GM19035 (cell line): ENCODE measurements around the gene ETV6.

Experiments
- ATAC-seq: cut with Tn5 transposase; IDR thresholded peaks from one replicate; pipeline ENCODE4 v1.9.1; 2021; ENCODE audit not compliant: unreplicated experiment

The ETV6 gene

DNA sequence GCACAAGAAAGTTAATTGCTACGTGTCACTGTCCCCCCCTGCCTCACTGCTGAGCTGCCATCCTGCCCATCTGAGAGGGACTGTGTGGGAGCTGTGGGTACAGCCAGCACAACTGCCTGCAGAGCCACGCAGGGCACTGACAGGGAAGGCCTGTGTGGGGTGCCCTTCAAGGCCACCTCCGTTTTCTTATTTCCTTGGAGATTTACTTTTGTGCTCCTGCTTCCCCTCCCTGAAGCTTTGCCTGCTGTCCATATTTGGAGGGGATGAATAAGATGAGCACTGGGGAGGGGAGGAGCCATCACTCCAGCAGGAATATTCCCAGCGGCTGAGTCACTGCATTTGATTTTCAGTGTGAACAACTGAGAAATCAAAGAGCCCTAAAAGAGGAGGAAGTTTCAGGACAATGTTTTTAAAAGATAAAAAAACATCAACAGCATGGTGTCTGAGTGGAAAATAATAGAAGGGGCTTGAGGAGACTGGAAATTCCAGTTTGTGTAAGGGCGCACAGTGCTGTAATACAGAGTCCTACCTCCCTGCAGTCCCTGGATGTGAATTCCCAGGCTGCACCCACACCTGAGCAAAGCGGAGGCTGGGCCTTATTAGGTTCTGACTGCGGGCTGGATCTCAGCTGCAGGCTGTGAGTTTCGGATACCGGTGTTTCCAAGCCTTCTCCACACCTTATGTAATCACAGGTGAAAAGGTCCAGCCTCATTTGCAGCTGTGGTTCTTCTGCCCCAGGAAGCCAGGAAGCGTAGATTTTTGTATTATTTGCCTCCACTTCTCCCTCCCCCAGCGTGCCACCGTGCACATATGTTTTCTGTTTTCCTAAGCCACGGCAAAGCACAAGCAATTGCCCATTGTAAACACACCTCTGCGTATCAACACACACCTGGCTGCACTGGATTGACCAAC, 228.7 kb downstream of the ETV6 start:
- ATAC-seq, result no peak

DNA sequence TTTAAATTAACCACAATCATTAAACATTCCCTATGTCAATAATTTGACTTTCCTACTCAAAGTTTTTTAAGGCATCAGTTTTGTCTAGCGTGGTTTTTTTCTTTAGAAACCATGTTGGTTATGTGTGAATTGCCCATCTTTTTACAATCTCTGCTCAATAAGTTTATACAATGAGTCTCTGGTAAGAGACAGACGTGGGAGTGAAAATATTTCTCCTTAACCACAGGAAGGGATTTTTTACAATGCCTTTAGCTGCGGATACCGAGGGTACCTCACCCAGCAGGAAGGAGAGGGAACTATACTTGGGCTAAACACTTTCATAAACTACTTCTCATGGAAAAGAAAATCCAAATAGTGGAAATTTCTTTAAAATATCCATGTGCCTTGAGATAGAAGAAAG, 229.8 kb downstream of the ETV6 start:
- ATAC-seq, result no peak

DNA sequence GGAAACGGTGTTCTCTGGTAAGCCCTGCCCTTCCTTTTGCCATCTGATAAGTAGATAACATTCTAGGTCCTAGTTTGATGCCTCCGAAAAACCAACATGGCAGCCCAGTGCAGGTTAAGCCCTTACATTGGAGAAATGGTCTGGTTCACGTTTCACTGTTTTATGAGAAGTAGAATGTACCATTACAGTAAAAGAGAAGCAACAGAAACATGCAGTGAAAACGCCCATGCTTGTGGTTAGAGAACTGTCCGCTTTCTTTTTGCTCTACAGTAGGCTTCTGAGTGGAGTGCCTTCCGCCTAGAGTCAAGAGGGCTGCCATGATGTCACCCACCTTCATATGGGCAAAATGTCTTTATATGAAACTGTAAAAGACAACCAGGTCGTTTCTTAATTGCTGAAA, 230.9 kb downstream of the ETV6 start:
- ATAC-seq, result no peak

DNA sequence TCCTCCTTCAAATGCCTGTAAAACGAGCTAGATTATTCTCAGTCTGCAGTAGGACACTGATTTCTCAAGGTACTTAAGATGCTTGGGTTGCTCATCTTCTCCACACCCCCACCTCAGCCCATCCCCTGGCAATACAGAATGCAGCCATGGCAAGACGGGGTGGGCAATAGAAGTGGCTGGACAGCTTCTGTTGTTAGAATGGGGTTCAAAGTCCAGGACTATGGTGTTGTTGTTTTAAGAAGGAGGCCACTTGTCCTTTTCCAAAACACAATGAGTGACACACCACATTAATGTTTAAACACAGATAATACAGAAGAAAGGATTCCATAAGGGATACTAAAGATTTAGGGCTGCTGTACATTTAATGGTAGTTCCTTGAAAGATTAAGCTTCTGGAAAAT, 232.4 kb downstream of the ETV6 start:
- ATAC-seq, result no peak

DNA sequence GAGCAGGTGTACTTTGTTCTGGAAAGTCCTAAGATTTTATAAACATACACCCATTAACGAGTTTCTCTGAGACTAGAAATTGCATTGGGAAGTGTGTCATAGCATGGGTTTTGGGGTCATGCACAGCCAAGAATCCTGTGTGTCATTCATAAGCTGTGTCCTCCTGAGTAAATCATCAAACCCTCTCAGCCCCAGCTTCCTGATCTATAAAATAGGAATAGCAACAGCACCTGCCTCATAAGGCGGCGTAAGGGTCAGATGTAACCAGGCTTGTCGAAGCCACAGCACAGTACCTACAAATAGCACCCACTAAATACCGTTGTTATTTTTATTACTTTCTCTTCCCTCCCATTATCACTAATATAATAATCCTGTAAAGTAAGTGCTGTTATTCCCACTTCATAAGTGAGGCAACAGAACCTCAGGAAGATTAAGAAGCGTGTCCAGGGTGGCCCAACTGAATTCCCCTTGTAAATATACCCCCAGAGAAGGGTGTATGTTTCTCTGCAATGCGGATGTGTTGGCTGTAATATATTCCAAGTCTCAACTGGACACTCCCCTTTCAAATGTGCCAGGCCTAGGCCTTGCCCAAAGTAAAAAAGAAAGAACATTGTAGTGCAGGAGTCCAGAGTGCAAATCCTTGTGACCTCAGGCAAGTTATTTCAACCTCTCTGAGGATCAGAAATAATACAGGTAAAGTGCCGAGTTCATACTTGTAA, 233.0 kb downstream of the ETV6 start:
- ATAC-seq, result no peak

DNA sequence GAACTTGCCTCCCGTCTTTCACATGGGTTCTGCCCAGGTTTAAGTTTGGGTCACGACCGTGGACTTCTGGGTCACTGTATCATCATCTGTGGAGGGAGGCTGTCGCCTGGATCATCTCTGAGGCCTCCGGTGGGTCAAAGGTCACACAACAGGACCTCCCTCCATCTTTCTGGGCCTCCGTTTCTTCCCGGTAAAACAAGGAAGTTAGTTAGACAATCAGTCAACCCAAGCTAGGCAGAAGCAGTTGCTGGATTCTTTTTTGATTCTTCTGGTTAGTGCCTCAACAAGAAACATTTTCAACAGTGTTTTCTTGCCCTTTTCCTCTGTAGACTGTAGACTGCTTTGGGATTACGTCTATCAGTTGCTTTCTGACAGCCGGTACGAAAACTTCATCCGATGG, 234.6 kb downstream of the ETV6 start:
- ATAC-seq, result no peak

DNA sequence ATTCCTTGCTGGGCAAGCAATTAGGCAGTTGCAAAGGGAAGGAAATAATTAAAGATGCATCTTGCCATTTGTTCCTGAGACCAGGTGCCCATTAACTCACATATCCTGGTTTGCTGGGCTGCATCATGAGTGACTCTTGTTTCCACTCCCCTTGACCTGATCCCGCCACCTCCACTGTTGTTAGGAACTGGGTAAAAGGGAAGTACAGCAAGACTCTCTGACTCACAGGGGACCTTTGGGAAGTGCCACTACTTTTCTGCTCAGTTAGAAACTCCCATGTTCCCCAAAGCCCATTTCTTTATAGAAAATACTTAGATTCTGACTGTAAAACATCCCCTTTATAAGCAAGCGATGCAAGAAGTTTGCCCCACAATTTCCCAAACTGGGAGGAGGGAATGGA, 235.2 kb downstream of the ETV6 start:
- ATAC-seq, result no peak

DNA sequence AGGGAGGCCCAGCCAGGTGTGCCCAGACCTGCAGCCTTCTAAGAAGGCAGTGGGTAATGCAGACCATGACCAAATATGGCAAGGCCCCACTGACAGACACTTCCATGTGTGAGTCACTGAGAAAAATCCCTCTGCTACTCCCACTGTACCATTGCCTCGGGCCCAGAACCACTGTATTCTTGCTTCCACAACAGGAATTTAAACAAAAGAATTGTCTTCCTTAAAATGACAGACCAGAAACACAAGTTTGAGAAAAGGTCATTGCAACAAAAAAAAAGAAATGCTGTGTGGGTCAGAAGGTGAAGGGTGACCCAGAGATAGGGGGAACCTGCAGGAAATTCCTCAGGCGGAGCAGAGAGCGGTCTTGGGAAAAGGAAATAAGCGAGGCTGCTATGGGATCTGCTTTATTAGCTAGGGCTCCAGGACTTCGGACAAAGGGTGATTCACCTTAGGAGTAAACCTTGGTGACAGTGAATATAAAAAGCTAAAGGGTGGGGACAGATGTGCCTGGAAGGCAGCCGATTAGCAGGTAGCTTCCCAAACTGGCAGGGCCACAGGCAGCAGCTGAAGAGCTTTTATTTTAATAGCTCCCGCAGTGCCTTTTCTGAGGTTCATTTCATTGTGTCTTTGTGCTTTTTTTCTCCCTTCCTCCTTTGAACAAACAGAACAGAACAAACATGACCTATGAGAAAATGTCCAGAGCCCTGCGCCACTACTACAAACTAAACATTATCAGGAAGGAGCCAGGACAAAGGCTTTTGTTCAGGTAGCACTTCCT, 236.0 kb downstream of the ETV6 start:
- ATAC-seq, result no peak

DNA sequence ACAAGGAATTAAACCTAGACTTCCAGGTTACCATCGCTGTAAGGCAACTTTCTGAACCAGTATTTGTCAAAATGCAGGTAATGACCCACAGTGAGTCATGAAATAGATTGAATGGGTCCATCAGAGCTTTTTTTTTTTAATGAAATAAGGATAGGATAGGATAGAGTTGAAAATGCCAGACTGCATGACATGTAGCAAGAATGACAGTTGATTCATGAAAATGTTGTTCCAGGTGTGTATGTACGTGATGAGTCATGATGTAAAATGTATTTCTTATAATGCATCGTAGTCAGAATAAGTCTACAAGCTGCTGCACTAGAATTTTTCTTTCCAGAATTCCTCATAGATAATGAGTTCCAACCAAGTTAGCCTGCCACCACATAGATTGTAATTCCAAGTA, 236.9 kb downstream of the ETV6 start:
- no peak for ATAC-seq

DNA sequence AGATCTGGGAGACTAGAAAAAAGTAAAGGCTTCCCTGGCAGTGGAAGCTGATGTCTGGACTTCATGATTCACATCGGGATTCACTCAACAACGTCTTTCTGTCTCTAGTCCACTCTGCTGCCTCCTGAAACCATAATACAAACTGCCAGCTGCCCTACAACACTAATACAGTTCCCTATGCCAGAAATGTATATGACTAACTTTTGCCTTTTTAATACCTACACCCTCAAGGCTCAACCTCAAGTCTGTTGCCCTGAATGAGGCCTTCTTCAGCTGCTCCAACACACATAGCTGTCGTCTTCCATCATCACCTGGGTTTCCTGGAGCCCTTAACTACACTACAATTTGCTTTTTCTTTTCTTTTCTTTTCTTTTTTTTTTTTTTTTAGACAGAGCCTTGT, 238.6 kb downstream of the ETV6 start:
- ATAC-seq, result no peak

DNA sequence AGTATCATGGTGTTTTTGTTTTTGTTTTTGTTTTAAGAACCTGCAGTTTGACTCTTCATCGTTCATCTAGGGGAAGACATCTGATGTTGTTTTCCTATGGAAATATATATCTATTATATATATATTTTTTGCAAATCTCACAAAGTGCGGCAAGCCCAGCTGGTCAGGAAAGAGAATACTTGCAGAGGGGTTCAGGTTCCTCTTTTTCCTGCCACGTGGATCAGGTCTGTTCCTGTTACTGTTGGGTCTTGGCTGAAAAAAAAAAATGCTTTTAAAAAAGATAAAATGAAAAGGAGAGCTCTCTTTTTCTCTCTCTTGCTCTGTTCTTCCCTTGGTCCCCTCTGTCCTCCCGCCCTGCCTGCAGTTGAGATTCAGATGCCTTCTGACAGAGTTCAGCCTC, 241.9 kb downstream of the ETV6 start:
- ATAC-seq, result no peak

DNA sequence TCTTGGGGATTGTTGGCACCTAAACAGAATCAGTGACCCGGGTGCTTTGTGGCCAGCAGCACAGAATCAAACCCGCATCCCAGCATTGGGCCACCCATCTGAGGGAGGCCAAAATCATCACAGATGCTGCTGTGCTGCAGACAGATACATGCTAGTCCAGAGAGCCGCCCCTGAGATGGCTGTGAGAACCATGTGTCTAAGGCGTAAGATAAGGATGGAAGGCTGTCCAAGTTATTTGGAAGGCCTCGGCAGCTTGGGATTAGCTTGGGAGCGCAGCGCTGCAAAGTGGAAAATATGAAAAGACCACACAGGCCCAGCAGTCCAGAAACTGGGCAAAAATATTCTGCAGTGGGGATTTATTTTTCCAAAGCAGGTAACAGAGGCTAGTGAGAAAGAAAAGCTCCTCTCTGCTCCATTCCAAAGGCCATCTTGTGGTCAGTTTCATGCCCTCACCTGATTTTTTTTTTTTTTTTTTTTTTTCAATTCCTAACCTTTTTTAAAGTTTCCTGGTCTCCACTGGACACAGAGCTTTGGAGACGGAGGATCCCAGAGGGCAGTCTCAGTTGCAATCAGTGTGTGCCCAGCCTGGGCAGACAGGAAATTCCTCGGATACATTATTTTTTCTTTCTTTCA, 242.4 kb downstream of the ETV6 start:
- ATAC-seq, result no peak

DNA sequence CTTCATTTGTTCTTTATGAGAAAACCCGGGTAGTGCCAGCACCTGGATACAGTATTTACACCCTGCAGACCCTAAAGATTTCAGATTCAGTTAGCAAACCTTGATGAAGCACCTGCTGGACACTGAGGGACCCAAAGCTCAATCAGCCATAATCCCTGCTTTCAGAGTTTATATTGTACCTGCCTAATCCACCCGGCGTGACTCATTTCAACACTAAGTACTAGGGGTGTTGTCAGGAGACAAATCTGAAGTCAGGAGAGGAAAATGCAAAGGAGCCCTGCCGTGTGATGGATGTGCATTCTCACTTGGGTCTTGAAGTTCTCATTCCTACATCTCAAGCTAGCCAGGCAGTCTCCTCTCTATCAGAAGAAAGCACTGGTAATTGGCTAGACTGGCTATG, 244.5 kb downstream of the ETV6 start:
- no peak for ATAC-seq

DNA sequence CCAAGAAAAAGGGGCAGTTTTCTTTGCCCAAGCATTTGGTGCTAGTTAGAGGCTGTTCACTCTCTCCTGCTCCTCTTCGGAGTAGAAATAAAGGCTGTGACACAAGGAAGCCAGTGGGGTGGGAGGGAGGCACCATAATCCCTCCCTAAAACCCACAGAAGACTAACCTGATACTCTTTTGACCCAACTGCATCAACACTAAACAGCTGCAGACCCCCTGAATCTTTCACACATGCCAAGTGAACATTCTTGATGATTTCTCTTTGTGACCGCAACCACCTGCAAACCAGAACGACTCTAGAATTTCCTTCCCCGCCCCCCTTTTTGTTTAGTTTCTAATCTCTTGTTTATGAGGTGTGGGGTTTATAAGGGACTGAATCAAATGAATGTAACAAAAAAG, 245.4 kb downstream of the ETV6 start:
- no peak for ATAC-seq

DNA sequence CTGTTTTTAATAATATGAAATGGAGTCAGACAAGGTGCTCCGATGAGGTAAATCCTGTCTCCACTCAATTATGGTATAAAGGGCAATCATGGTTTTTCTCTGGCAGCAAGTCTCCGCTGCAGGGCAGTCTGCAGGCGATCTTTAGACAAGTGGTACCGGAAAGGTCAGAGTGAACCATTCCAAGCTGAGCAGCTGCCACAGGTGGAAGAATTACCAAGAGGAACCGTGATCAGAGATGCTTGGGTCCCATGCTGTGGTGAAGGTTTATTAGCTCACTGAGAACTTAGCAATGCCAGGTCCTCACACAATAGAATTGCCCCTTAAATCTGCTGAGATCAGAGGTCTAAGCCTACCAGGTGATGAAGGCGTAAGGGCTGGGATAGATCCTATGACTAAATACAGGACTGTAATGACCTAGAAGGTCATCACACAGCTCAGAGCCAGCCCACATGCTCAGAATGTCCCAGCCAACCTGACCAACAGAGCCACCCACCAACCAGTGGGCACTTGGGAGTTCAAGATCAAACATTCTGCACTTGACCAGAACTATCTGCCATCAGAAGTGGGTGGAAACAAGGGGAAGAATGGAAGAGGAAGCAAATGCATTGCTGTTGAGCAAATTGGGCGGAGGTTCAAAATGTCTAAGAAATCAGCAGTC, 246.1 kb downstream of the ETV6 start:
- ATAC-seq, result no peak

DNA sequence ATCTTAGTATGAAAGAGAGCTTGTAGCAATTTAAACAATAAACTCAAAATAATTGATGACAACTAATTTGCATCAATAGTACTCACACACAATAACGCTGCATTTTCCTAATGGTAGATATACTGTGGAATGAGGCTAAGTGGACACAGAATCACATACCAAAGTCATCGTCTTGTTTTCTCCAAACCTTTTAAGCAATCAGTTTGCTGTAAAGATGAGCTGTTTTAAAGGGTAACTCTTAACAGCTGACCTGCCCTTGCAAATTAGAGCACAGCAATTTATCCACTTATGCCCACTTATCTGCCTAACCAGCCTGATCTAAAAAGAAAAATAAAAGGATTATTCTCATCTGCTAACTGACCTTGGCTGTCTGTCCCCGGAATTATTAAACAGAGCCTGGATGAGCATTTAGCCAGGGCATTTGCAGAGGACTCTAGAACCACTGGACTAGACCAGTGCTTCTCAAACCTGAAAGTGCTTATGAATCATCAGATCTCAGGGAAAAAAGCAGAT, 247.0 kb downstream of the ETV6 start:
- ATAC-seq, result no peak

DNA sequence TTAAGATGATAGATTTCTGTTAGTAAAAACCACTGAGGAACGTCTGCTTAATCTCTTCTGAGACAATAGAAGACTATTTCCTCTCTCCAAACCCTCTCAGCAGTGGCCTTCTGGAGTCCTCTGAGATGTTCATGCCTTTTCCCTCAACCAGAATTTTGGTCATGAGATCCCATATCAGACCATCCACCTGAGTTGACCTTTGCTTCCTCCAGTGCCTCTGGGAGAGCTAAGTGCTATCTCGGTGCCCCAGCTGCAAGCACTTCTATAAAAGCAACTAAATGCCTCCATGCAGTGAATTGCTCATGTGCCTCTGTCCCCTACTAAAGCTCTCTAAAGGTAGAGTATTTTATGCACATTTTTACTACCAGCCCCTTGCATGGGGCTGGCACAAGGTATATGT, 248.4 kb downstream of the ETV6 start:
- no peak for ATAC-seq

DNA sequence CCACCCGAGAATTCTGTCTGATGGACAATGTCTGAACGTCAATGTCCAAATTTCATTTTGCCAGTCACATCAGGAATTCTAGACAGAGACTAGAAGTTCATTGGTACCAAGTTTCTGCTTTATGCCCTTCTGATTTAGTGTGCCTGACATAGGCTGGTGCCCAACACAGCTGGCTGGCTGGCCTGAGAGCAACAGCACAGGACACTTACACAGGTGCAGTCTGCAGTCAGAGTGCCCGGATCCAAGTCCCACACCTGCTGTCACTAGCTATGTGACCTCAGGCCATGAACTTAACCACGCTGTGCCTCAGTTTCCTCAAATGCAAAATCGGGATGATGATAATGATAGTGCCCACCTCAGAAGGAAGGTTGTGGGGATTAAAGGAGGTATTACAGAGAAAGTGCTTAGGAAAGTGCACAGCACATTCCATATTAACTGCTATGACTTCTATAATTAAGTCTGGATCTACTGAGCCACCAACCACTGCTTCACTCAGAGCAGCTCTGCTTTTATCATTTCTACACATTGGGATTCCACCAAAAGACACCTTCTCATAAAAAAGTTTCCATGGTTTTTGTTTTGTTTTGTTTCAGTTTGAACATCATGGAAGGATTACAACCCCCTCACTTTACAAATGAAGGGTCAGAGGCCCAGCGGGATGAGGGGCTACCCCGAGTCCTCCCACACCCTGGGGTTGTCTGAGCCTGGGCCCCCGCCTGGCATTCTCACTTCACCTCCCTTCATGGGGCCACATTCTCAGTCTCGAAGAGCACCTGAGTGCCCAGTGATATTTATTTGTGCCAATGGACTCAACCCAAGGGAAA, 252.4 kb downstream of the ETV6 start:
- ATAC-seq, result no peak

DNA sequence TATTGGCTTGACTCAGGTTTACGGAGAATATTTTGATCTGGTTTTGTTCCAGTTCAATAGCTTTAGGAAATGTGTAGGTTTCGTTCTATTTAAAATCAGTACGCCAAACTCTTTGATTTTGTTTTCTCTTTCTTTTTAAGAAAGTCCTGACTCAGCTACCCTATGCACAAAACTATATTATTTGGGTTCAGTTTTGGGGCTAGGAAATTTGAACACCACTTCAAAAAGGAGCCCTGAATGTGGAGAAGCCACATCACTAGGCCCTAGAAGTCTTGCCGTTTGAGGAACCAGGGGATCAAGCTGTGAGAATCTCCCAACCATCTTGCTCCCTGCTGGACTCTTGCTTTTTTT, 253.0 kb downstream of the ETV6 start:
- ATAC-seq, result no peak

DNA sequence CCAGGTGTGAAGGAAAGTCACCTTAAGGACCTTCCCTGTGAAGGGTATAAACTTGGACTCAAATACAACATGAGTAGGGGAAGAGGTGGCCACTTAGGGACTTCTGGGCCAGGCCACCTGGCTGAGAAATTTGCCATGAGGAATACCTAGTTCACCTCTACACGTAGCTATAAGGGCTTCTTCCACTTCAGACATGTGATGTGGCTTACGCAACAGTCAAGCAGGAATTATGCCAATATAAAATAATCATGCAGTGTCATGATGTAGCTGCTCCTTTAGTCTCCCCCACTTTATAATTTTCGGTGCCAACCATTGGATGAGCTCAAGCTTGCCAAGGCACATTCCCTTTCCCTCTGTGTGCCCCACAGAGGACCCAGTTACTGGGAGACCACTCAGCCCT, 254.7 kb downstream of the ETV6 start:
- no peak for ATAC-seq
